HAP-1 (cell line): ENCODE results near the gene MSX1.
"Not testable (repeated sequence)": the region's sequence is repeated elsewhere in the genome, so short reads cannot be mapped to it uniquely, and the experiment has no call there.

ENCODE experiments used
- DNase-seq, 2 experiments: peaks; one replicate each; pipeline ENCODE4 v3.0.0-alpha.2; 2016 to 2020; ENCODE audit warnings: low spot score in 2 of 2
- H3K27me3 ChIP-seq: fragments of 250-450 bp; sonication (Bioruptor Pico); 2 replicates; pipeline ENCODE4 v1.5.1; 2020; ENCODE audit warnings: low read depth, mild to moderate bottlenecking, moderate library complexity
- H3K36me3 ChIP-seq: fragments of 250-450 bp; sonication (Bioruptor Pico); replicated peaks from 2 replicates; pipeline ENCODE4 v1.5.1; 2020; ENCODE audit warnings: mild to moderate bottlenecking
- H3K4me1 ChIP-seq: fragments of 250-450 bp; sonication (Bioruptor Pico); 2 replicates; pipeline ENCODE4 v1.5.1; 2020; ENCODE audit warnings: mild to moderate bottlenecking
- H3K4me3 ChIP-seq: fragments of 250-450 bp; sonication (Bioruptor Pico); 2 replicates; pipeline ENCODE4 v1.5.1; 2020; ENCODE audit warnings: mild to moderate bottlenecking, moderate library complexity
- H3K9me3 ChIP-seq: fragments of 250-450 bp; sonication (Bioruptor Pico); 2 replicates; pipeline ENCODE4 v1.5.1; 2020; ENCODE audit warnings: mild to moderate bottlenecking, moderate library complexity
- in situ Hi-C: fragments of 300-500 bp; cut with MboI; formaldehyde crosslinking; loops from 3 replicates; pipeline ENCODE4 v1.14.3; 2020; ENCODE audit warnings: low sequenced_read_pairs, inconsistent platforms, mixed read lengths

Gene MSX1

DNA sequence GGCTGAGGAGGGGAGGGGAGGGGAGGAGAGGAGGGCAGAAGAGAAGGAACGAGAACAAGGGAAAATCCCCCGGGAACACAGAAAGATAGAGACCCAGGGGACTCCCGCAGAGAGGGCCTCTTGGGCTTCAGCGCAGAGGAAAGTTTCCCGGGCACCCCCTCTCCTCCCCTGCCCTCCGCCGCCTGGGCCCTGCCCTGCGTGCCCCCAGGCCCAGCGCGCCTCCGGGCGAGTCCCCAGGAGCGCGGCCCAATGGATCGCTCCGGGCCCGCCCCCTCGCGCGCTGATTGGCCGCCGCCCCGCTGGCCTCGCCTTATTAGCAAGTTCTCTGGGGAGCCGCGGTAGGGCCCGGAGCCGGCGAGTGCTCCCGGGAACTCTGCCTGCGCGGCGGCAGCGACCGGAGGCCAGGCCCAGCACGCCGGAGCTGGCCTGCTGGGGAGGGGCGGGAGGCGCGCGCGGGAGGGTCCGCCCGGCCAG lies at the start of gene MSX1:
MSX1 (plus strand) TSS at position 341 of the 474 bp plus-strand sequence. CDS start 235 bp downstream, outside the sequence.
- H3K9me3 ChIP-seq, result no peaks in the 10 kb centered on the region; the same call in 1 of the 2 replicates
- peaks cover 2% of the 10 kb centered on the region; the same call in 1 of the 2 replicates for H3K4me1 ChIP-seq
- in situ Hi-C loops, result loop anchor here (25.0 kb wide), 1 partner anchor 372 kb away; no protein-coding TSS in a partner anchor
- no peaks in the 10 kb centered on the region for H3K27me3 ChIP-seq
- H3K4me3 ChIP-seq, result peak within 1 kb of the TSS; percentile 60
- DNase-seq, result peak; percentile 81 to 93
- peaks cover 21% of the 10 kb centered on the region for H3K36me3 ChIP-seq

GRCh38 chr4:4810092-4810774 lies 49.2 kb upstream of the MSX1 start:
- no peak for DNase-seq
- H3K27me3 ChIP-seq, result peaks cover 4% of the 10 kb centered on the region; the same call in 1 of the 2 replicates
- no peaks in the 10 kb centered on the region for H3K36me3 ChIP-seq
- no peaks in the 10 kb centered on the region for H3K9me3 ChIP-seq
- H3K4me3 ChIP-seq, result no peak overlapping the region
- H3K4me1 ChIP-seq, result no peaks in the 10 kb centered on the region
- in situ Hi-C loops, result no loop called here

- H3K4me3 ChIP-seq, result no peak overlapping the region
- no peaks in the 10 kb centered on the region for H3K4me1 ChIP-seq
- H3K27me3 ChIP-seq, result peaks cover 4% of the 10 kb centered on the region; the same call in 1 of the 2 replicates
- H3K9me3 ChIP-seq, result no peaks in the 10 kb centered on the region
- DNase-seq, result no peak
- H3K36me3 ChIP-seq, result no peaks in the 10 kb centered on the region
- in situ Hi-C loops, result no loop called here
Measured at GRCh38 chr4:4810778-4811177, 48.7 kb upstream of the MSX1 start.

DNA sequence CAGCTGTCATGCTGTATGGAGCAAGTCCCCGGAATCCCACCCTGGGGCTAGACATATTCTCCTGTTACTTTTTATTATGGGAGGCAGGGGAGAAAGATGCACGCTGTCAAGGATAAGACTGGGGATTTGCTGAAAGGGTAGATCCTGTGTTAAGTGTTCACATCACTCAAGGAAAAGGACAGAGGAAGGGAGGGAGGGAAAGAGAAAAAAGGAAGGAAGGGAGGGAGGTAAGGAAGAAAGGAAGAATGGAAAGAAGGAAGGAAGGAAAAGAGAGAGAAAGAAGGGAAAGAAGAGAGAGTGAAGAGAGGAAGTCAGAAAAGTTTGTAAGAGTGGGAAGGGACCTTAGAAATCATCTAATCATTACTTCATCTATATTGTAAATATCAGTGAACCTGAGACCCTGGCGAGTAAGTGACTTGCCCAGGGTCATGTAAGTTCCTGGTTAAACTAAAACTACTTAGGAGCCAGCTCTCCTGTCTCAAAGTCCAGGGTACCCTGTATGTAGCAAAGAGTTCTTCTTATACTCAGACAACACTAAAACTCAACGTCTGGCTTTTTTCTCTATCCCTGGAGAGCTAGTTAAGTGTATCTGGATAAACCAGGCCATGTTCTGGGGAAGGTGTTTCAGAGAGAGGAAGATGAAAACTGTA lies 47.2 kb upstream of the MSX1 start:
- no peaks in the 10 kb centered on the region for H3K9me3 ChIP-seq
- no peak overlapping the region for H3K4me3 ChIP-seq
- peaks cover 4% of the 10 kb centered on the region; the same call in 1 of the 2 replicates for H3K27me3 ChIP-seq
- no peaks in the 10 kb centered on the region for H3K36me3 ChIP-seq
- no peak for DNase-seq
- in situ Hi-C loops, result no loop called here
- no peaks in the 10 kb centered on the region for H3K4me1 ChIP-seq

- Histone ChIP-seq H3K36me3 (no peaks in the 10 kb centered on the region), H3K9me3 (no peaks in the 10 kb centered on the region; the same call in 1 of the 2 replicates), H3K4me3 (no peak overlapping the region), H3K4me1 (no peaks in the 10 kb centered on the region), H3K27me3 (peaks cover 4% of the 10 kb centered on the region; the same call in 1 of the 2 replicates)
- no peak for DNase-seq
- in situ Hi-C loops, result no loop called here
Measured at GRCh38 chr4:4818415-4819212, 40.9 kb upstream of the MSX1 start.

DNA sequence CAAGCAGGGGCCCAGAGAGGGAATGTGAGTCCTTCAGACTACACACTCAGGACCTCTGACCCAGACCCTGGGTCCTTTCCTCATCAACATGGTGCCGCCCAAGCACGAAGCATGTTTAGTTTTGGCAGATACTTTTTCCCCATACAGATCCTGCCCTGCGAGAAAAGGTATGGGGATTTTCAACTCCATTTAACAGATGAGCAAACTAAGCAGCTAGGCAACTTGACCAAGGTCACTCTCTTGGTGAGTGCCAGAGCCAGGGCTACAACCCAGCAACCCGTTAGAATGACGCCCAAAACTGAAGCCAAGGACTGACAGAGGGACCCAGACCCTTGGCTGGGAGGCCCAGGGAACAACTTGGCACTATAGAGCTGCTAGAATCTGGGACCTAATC lies 40.3 kb upstream of the MSX1 start:
- DNase-seq, result no peak
- in situ Hi-C loops, result no loop called here
- Histone ChIP-seq H3K27me3 (no peaks in the 10 kb centered on the region), H3K9me3 (no peaks in the 10 kb centered on the region; the same call in 1 of the 2 replicates), H3K4me1 (no peaks in the 10 kb centered on the region), H3K36me3 (no peaks in the 10 kb centered on the region), H3K4me3 (no peak overlapping the region)

GRCh38 chr4:4820261-4820660 lies 39.2 kb upstream of the MSX1 start:
- Histone ChIP-seq H3K4me1 (no peaks in the 10 kb centered on the region), H3K9me3 (no peaks in the 10 kb centered on the region; the same call in 1 of the 2 replicates), H3K27me3 (no peaks in the 10 kb centered on the region), H3K4me3 (no peak overlapping the region), H3K36me3 (no peaks in the 10 kb centered on the region)
- in situ Hi-C loops, result no loop called here
- no peak for DNase-seq

DNA sequence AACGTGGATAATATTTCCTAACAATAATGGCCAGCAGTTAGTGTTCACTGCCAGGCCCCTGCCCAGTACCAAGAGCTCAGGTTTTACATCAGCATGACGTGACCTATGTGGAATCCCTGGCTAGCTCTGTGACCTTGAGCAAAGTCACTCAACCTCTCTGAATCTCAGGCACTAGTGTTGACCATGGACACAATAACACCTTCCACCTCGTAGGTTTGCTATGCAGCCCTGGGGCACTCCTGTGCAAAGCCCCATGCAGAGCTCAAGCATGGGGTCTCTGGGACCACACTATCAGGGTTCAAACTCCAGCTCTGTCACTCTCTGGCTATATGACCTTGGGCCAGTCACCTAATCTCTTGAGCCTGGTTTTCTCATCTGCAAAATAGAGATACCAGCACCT lies 38.7 kb upstream of the MSX1 start:
- in situ Hi-C loops, result no loop called here
- Histone ChIP-seq H3K9me3 (no peaks in the 10 kb centered on the region; the same call in 1 of the 2 replicates), H3K36me3 (no peaks in the 10 kb centered on the region), H3K4me1 (no peaks in the 10 kb centered on the region), H3K27me3 (no peaks in the 10 kb centered on the region), H3K4me3 (no peak overlapping the region)
- no peak for DNase-seq

- in situ Hi-C loops, result no loop called here
- Histone ChIP-seq H3K36me3 (no peaks in the 10 kb centered on the region), H3K4me1 (no peaks in the 10 kb centered on the region), H3K27me3 (no peaks in the 10 kb centered on the region), H3K4me3 (no peak overlapping the region), H3K9me3 (no peaks in the 10 kb centered on the region; the same call in 1 of the 2 replicates)
- no peak for DNase-seq
Measured at GRCh38 chr4:4821577-4821976, 37.9 kb upstream of the MSX1 start.

DNA sequence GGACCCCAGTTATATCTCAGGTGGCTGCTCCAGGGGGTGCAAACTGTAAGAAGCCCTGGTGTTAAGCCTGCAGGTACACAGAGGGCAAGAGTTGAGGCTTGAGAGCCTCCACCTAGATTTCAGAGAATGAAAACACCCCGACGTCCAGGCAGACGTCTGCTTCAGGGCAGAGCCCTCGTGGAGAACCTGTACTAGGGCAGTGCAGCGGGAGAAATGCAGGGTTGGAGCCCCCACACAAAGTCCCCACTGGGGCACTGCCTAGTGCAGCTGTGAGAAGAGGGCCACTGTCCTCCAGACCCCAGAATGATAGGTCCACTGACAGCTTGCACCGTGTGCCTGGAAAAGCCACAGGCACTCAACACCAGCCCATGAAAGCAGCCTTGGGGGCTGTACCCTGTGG lies 37.2 kb upstream of the MSX1 start:
- H3K4me1 ChIP-seq, H3K36me3 ChIP-seq, DNase-seq, H3K4me3 ChIP-seq, H3K9me3 ChIP-seq, in situ Hi-C loops, H3K27me3 ChIP-seq: not testable (repeated sequence)

- Histone ChIP-seq H3K4me3 (no peak overlapping the region), H3K36me3 (no peaks in the 10 kb centered on the region), H3K9me3 (no peaks in the 10 kb centered on the region; the same call in 1 of the 2 replicates), H3K4me1 (no peaks in the 10 kb centered on the region), H3K27me3 (no peaks in the 10 kb centered on the region)
- no peak for DNase-seq
- in situ Hi-C loops, result no loop called here
Measured at GRCh38 chr4:4823621-4824162, 35.8 kb upstream of the MSX1 start.

DNA sequence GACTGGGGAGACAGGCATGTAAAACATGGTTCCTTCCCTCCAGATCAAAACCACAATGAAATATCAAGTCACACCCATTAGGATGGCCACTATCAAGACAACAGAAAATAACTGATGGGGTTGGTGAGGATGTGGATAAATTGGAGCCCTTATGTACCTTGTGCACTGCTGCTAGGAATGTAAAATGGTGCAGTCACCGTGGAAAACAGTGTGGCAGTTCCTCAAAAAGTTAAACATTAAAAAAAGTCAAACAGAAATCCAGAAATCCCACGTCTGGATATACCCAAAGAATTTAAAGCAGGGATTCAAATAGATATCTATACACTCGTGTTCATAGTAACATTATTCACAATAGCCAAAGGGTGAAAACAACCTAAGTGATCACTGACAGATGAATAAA lies 35.2 kb upstream of the MSX1 start:
- in situ Hi-C loops, result no loop called here
- no peaks in the 10 kb centered on the region; the same call in 1 of the 2 replicates for H3K9me3 ChIP-seq
- no peaks in the 10 kb centered on the region for H3K36me3 ChIP-seq
- no peak for DNase-seq
- no peaks in the 10 kb centered on the region for H3K27me3 ChIP-seq
- H3K4me3 ChIP-seq, result no peak overlapping the region
- no peaks in the 10 kb centered on the region for H3K4me1 ChIP-seq

DNA sequence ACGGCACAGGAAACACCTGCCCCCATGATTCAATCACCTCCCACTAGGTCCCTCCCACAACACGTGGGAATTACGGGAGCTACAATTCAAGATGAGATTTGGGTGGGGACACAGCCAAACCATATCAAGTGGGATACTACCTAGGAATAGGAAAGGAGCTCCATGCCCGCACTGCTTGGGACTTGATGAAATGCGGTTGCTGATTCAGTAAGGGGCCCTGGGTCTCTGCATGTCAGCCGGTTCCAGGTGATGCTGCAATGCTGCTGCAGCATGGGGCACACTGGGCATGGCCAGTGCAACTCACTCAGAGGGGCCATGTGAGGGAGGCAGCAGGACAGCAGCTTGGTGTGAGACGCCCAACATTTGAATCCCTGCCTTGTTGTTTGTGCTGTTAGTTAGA lies 34.0 kb upstream of the MSX1 start:
- no peaks in the 10 kb centered on the region; the same call in 1 of the 2 replicates for H3K9me3 ChIP-seq

More for the DNA sequence above, 34.0 kb upstream of the MSX1 start:
- Histone ChIP-seq H3K27me3 (no peaks in the 10 kb centered on the region), H3K36me3 (no peaks in the 10 kb centered on the region), H3K4me3 (no peak overlapping the region), H3K4me1 (no peaks in the 10 kb centered on the region)
- DNase-seq, result no peak
- in situ Hi-C loops, result no loop called here
